Measurements from ENCODE around the gene RAB9A.
"Not testable (repeated sequence)": the region's sequence is repeated elsewhere in the genome, so short reads cannot be mapped to it uniquely, and the experiment has no call there.

RAB9A gene

DNA sequence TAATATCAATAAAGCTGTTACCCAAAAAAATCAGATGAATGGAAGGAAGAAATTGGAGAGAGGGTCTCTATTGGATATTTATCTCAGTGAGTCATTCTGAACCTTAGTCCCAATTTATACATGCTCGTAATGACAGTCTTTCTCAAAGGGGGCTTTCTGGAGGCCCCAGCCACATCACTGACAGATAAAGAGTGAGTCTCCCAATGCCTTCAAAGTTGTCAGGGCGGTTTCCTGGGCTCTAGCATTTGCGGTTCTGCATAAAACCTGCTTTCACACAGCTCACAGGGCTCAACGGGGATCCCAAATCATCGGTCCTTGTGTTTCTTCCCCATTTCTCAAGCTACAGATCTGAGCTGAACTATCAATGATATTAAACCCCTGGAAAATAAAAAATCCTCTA lies 18.7 kb upstream of the RAB9A start:
- no peak for DNase-seq

DNA sequence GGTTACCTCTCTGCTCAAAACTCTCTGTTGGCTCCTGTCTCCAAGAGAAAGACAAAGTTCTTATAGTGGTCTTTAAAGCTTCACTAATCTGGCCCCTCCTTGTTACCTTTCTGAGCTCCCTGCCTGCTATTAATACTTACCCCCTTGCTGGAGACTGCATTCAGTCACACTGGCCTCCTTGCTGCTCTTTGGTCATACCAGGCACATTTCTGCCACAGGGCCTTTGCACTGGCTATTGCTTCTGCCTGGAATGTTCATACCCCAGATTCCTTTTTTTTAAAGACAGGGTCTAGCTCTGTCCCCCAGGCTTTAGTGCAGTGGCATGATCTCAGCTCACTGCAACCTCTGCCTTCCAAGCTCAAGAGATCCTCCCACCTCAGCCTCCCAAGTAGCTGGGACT lies 15.9 kb upstream of the RAB9A start:
- no peak for DNase-seq

DNA sequence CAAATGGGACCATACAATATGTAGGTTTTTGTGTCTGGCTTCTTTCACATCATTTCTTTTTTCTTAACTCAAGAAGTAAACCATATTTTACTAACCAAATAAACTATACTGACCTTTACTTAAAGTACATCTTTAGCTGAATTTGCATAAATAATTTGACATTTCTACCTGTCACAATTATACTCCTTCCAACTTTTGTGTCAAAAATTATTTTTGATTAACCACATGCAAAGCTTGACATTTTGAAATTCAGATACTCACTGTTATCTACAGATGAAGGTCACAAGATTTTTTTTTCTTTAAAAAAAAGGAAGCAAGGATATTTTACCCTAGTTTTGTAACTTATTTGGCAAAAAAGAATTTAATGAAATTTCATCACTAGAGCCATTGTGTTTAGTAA lies 12.0 kb upstream of the RAB9A start:
- DNase-seq, result no peak

DNA sequence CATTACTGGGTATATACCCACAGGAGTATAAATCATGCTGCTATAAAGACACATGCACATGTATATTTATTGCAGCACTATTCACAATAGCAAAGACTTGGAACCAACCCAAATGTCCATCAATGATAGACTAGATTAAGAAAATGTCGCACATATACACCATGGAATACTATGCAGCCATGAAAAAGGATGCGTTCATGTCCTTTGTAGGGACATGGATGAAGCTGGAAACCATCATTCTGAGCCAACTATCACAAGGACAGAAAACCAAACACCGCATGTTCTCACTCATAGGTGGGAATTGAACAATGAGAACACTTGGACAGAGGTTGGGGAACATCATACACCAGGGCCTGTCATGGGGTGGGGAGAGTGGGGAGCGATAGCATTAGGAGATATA lies 9.2 kb upstream of the RAB9A start:
- DNase-seq, result not testable (repeated sequence)

DNA sequence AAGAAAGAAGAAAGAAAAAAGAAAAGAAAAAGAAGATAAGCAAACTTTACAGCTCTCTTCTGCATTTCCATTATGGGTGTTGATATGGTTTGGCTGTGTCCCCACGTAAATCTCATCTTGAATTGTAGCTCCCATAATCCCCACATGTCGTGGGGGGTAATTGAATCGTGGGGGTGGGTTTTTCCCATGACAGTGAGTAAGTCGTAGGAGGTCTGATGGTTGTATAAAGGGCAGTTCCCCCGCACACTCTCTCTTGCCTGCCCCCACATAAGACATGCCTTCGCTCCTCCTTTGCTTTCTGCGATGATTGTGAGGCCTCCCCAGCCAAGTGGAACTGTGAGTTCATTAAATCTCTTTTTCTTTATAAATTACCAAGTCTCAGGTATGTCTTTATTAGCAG lies 7.3 kb upstream of the RAB9A start:
- DNase-seq, result no peak

DNA sequence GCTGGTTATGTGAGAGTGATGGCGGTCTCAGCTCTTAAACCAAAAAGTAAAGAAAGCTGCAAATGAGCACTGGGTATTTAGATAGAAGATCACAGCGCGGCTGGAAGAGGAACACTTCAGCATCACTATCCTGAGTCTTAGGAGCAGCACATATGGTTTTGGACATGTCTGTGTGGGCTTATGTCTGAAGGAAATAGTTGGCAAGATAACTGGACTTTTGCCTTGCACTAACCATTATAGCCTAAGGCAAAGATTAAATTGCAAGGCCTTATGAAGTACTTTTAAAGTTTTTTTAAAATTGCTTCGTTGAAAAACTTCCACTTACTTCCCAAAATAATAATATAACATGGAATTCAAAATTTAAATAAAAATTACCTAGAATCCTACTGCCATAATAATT lies 4.6 kb upstream of the RAB9A start:
- DNase-seq, result no peak

DNA sequence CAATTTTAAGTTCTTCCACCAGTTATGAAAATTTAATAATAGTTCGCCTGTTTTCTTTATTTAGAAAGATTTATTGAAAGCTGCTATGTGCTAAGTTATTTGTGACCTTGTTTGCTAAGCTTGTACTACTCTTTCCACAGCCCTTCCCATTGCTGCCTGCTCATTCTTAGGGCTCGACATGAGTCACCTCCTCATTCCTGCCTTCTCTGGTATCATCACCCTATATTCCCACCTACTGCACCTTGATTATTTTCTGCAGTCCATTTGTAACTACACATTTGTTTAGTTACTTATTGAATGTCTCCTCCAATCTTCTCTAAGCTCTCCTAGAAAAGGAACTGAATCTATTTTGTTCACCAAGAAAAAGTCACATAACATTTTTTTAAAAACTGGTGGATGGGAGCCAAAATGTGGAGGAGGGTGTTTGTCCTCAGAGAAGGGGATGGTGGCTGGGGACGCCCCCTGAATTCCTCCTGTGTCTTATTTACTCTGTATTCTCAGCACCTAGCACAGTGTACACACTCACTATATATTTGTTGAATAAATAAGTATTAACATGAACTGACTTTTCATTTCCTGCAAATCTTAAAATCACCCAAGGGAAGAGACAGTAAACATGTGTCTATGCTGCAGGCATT lies 3.7 kb upstream of the RAB9A start:
- DNase-seq, result no peak

DNA sequence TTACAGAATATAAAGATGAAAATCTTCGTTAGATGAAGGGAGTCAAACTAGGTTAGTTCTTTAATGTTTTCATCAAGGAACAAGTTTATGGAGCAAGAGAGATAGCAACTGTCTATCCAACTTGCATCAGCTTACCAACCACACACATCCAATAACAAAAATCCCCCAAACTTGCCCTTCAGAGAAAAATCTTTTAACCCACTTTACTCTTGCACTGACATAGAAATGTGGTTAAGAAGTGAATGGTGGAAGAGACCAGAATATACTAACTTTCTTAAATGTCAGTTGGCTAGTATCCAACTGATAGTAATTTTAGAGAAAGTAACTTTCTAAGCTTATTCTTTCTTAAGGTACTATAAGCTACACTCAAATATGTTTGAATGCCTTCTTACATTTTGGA lies 1.7 kb upstream of the RAB9A start:
- no peak for DNase-seq

DNA sequence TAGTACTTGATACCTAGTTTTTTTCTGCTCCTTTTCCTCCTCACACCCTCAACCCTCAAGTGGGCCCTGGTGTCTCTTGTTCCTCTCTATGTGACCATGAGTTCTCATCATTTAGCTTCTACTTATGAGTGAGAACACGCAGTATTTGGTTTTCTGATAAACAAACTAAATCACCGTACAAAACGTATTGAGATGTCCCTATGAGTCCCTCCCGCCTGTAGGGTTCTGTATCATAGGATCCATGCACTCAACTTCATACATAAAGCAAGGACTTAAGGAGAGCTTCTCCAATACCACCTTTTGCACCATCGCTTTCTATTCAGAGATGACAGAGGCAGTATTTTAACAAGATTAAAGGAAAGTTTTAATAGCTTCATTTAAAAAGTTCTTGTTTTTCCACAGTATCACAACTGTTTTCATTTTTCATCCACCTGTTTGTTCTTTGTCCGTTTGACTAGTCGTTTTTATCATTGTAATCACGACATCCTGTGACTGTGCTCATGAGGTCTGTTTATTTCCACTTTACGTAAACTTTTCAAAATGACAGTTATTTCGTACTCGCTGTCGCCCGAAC lies 457 bp upstream of the RAB9A start:
- DNase-seq, result no peak

- DNase-seq, result no peak
Observed at GRCh38 chrX:13689741-13690211, 848 bp downstream of the RAB9A start.

DNA sequence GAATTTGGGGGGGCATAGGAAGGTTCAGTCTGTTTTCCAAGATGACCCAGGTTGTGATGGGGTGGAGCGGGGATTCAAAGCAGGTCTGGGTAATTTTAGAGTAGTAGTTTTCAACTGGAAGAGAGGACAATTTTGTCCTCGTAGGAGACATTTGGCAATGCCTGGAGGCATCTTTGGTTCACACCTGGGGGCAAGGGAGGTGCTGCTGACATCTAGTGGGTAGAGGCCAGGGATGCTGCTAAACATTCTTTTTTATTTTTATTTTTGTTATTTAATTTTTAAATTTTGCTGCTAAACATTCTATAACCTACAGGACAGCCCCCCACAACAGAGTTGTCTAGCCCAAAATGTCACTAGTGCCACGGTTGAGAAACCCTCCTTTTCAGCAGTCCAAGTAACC lies 1.9 kb downstream of the RAB9A start:
- no peak for DNase-seq

- DNase-seq, result no peak
Observed at GRCh38 chrX:13691841-13692371, 3.0 kb downstream of the RAB9A start.

GRCh38 chrX:13692771-13693231 lies 3.9 kb downstream of the RAB9A start:
- DNase-seq, result no peak

GRCh38 chrX:13693341-13693961 lies 4.5 kb downstream of the RAB9A start:
- no peak for DNase-seq

DNA sequence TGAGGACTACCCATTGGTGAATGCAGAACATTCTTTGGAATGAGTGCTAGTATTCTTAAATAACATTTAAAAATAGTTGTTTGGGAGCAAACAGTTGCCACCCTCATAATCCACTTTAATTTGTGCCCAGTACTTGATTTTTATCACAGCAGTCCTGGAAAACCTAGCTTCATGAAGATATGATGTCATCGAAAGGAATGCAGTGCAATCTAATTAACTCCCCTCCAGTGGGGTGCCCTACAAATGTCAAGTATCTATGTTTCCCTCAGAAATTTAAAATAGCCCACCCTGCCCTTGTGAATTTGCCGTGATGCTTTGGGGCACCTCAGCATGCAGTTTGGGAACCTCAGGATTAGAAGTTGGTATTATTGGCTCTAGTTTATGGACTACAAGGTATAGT lies 5.4 kb downstream of the RAB9A start:
- DNase-seq, result no peak

GRCh38 chrX:13694983-13695382 lies 6.1 kb downstream of the RAB9A start:
- no peak for DNase-seq

GRCh38 chrX:13695601-13696115 lies 6.7 kb downstream of the RAB9A start:
- no peak for DNase-seq

DNA sequence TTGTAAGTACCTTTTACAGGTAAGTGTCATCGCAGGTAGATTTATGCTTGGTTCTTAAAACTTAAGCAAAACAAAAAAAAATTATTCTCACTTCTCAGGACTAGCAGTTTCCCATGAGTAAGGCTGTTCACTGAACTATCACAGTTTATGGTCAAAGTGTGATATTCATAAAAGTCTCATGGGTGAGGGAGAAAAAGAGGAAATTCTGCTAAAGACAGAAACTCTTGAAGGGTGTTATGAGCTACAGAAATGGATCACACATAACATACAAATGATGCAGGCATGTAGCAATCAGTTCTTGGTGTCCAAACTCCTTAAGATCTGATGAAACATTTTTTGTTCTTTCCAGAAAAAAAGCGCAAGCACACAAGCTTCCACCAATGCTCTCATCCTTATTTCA lies 8.5 kb downstream of the RAB9A start:
- no peak for DNase-seq

DNA sequence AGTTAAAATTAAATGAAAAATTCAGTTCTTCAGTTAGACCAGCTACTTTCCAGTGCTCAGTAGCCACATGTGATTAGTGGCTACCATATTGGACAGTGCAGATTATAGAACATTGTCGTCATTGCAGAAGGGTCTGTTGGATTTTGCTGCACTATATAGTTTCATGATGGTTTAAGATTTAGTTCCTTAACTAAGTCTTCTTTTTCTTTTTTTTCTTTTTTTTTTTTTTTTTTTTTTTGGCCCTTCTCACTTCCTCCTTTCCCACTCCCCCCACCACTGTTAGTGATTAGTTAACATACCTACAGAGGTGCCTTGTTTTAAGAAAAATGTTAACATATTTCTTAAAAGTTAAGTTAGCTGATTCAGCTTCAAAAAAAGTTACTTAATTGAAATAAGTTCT lies 9.0 kb downstream of the RAB9A start:
- DNase-seq, result no peak

- no peak for DNase-seq
Observed at GRCh38 chrX:13698432-13698831, 9.5 kb downstream of the RAB9A start.

DNA sequence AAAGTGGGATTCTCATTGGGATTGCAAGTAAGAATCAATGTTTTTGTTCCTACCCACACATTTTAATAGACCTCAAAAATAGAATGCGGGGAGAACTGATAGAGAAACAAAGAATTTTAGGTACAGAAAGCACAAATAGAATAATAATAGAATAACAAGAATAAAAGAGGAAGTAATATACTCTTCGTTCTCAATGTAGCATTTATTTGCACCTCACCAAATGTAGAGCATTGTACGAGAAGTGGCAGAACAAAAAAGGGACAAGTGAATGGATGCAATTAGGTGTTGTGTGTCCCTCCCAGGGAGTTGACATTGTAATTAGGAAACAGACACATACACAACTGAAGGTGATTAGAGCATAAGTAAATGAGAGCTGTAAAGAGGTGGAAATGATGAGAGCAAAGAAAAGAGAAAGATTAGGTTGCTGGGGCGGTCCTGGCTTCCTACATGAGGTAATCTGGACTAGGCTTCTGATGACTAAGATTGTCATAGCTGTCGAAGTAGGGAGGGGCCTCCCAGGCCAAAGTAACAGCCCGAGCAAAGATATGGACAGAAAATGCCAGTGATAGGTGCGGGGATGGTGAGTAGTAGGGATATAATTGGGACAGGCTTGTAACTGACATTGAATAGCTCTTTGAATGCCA lies 10.4 kb downstream of the RAB9A start:
- no peak for DNase-seq

- DNase-seq, result no peak
Observed at GRCh38 chrX:13700380-13700779, 11.5 kb downstream of the RAB9A start.

DNA sequence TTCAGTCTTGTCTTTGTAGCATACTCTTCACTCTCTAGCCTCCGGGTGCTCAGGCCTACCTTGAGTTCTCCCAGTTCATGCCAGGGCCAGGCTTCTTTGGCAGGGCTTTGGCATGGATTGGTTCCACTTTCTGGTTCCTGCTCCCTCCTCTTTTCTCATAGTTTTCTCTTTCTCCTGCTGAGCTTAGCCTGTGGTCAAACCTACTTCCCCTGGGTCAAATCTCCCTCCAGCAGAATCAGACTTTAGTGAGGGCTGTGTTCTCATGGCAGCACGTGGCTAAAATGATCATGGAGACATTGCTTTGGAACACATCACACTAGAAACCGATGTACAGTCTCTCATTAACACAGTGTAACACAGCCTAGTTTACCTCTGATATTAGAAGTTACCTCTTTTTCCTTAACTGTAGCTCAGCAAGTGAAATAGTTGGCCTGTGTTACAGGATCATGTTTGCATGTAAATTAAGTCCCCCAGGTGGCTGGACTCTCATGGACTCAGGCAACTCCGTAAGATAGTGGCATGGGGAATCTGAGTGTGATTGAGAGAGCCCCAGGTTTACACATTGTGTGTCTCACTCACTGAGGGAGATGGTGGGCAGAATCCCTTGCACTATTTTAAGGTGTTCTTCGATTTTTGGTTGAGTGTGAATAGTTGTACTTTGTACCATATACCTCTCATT lies 13.3 kb downstream of the RAB9A start:
- DNase-seq, result no peak
